Hematopoietic multipotent progenitor cell treated with erythropoietin and hydrocortisone succinate and interleukin-3 and kit ligand, for 6 days (in vitro differentiated cells): ENCODE results near the gene KANTR.
A peak's percentile ranks its signal among the peaks of the same experiment; 100 is the strongest.

Experiments used
- DNase-seq: peaks from one replicate; pipeline ENCODE4 v3.0.0-alpha.2; 2015

Gene KANTR, protein sequence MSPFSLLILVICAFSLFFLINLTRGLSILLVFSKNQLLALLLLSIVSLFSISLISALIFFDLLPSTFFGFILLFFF

DNA sequence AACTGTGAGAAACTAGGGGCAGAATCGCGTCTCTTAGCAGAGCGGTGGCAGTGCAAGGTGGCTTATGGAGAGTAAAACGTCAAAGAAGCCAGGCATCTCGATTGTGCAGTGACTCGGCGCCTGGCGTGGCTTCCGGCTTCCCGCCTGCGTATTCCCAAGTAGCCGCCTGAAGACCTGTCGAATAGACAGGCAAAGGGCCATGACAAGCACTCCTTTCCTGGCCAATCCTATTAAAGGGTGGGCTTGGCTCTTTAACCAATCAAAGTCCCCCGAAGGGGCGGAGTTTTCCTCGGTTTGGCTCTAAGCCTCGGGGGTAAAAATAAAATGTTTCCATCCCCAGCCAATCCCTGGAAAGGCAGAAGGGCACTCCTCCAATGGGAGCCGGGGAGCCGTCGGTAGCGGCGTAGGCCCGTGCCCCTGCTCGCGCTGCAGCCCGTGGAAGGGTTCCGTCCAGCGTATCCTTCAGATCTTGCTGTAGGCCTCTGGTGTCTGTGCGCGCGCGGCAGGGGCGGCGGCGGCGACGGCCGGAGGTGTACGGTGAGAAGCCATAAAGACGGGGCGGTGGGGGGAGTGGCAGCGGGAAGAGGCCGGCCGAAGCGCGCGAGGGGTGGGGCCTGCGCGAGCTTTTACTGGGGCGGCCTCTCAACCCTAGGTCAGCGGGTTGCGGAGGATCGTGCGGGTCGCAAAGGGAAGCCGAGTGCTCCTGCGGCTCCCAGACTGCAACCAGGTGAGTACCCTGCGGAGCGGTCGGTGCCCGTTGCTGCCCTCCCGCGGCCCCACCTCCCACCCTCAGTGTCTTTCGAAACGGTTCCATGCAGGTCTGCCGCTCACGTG, at the start of gene KANTR:
TSS of gene KANTR (plus strand) at position 395 of the 834 bp plus-strand sequence. CDS start 30,131 bp downstream, outside the sequence.
- DNase-seq, result peak; percentile 96

DNA sequence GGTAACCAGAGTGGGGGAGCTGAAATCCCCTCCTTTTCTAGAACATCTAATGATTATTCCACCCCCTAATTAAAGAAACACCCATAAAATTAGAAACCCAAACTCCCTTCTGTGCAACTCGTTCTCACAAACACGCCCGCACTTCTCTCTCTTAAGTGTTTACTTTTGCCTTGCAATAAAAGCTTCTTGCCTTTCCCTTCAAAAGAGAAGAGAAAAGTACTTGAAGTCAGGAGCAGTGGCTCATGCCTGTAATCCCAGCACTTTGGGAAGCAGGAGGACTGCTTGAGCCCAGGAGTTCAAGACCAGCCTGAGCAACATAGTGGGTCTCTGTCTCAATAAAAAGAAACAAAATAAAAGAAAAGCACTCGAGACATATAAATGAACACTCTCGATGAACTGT, 48.9 kb upstream of the KANTR start:
- DNase-seq, result no peak

DNA sequence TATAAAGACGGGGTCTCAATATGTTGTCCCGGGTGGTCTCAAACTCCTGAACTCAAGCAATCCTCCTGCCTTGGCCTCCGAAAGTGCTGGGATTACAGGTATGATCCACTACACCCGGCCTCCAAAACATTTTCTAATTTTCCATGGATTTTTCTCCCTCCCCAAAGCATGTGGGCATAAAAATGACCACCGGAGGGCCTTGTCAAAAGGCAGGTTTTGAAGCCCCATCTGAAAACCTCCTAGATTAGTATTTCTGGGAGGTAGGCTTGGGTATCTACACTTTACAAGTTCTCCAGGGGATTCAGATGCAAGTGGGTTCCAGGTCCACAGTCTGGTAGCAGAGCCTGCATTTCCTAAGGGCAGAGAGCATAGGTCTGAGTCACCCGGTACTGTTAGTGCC, 46.7 kb upstream of the KANTR start:
- DNase-seq, result peak; percentile 18

DNA sequence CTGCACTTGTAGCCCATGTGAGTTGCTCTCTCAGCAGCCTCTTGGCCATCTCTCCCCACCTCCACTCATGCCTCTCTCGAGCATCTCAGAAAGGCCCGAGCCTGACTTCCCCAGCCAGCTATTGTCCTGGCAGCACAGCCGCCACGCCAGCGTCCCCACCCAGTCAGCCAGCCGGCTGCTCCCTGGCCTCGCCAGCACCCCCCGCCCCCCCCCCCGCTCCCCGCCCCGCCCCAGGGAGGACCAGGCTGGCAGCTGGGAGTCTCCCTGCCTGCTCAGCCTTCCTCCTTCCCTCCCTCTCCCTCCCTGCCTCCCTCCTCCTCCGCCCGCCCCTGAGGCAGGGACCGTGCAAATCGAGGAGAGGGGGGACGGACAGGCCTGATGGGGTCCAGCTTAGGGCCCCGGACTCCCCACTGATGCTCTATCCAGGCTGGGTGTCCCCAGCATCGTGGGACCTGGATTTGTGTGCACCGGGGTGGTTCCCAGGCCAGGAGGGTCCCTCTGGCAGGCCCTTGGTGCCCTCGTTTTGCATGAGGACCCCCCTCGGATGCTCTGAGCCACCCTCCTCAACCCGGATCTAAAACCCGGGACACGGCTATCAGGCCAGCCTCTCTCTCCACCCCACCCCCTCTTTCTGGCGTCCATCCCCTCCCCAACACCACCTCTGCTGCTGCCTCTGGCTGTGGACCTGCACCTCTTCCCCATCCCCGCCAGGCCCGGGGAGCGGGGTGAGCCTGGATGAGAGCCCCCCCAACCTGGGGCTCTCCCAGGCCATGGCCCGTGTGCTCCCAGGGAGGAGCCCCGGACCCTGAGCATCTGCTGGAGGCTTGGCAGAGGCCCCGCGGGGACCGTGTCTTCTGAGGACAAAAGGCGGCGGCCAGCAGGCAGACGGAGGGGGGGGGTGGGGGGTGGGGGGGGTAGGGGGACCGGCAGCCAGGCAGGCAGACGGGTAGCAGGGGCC, 45.5 kb upstream of the KANTR start, which contains the start of gene GPR173:
TSS of gene GPR173 (plus strand) at position 621 of the 958 bp plus-strand sequence. CDS start 27,833 bp downstream, outside the sequence.
- no peak for DNase-seq

DNA sequence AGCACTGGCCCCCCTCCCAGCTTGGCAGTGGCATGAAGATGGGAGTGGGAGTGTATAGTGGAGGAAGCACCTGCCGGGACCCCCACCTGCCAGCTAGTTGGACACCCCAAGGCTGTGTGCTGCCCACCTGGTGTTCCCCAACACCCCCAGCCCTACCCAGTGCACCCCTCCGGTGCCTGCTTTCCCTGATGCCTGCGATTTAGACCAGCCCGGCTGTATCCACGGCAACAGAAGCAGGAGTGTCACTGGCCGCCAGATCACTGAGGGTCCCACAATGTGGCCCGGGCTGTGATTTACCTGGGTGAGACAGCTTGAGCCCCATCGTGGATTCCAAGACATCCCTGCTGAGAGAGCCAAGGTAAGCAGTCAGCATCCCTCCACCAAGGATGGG, 44.8 kb upstream of the KANTR start:
- no peak for DNase-seq

DNA sequence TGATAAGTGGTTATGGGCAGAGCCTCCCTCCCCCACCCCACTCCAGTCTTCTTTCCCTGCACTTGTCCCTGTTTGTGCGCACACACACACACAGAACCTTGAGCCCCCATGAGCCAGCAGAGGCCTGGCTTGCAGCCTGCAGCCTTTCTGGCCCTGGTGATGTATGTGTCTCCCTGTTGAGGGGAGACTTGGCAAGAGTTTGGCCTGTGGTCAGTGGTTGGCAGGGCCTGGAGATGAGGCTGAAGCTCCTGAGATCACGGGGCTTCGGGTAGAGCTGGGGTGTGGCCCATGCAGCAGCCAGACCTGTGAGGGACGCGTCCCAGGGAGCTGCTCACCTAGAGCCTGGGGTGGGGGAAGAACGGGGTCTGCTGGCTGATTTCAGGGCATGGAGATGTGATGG, 43.1 kb upstream of the KANTR start:
- DNase-seq, result no peak

DNA sequence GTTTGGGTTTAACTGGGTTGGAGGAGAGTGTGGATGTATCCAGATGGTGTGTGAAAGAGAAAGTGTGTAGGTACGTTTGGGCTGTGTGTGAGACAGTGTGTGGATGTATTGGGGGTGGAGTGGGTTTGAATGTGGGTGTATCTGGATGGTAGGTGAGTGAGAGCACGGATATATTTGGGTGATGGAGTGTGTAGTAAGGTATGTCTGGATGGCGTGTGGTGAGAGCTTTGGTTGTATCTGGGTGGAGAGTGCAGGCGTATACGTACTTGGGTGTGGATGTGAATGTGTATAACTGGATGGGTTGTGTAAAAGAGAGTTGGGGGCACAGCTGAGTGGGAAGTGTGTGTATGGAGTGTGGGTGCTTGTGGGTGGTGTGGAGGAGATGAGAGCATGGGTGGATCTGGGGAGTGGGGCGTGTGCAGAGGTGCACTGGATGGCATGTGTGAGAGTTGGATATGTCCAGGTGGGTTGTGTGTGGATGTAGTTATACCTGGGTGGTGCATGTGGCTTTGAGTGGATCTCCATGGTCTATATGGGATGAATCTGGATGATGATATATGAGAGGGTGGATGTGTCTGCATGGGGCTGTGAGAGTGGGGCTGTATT, 38.6 kb upstream of the KANTR start:
- DNase-seq, result no peak

DNA sequence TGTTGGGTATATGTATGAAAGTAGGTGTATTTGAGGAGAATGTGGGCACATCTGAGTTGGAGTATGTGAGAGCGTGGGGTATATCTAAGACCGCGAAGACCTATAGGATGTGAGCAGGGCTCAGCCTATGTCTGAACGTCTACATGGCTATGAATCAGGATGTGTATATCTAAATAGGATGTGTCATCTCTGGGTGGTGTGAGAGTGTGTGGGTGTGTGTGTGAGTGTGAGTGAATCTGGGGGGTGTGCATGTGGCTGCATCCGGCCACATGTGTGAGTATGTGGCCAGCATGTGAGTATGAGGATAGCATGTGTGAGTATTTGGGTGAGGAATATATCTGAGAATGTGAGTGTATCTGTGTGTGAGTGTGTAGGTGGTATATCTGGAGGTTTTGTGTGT, 37.6 kb upstream of the KANTR start:
- no peak for DNase-seq

DNA sequence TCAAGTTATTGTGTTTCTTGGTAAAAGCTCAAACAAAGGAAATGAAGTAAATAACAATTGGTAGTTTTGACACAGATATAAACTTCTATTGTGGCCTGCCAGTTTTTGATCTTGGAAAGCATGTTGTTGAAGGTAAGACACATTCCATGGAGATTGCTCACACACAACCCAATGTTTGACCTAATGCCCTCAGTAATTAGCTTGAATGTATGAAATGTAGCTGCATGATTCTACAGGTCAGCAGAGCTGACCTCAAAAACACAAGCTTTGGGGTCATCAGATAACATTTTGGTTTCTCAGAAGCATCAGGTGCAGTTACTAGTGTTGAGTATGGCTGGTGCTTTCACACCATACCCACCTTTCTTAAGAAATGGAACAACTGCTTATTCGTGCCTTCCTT, 28.8 kb upstream of the KANTR start:
- DNase-seq, result no peak

DNA sequence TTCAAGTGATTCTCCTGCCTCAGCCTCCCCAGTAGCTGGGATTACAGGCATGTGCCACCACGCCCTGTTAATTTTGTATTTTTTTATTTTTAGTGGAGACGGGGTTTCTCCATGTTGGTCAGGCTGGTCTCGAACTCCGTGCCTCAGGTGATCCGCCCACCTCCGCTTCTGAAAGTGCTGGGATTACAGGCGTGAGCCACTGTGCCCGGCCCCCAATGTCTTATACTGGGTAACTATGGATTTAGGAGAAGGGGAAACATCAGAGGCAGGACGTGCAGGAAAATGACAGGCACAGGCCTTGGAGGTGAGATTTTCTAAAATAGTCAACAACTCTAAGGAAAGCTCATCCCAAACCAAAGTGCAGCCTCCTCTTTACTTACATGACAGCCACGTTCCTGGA, 22.9 kb upstream of the KANTR start:
- DNase-seq, result no peak

DNA sequence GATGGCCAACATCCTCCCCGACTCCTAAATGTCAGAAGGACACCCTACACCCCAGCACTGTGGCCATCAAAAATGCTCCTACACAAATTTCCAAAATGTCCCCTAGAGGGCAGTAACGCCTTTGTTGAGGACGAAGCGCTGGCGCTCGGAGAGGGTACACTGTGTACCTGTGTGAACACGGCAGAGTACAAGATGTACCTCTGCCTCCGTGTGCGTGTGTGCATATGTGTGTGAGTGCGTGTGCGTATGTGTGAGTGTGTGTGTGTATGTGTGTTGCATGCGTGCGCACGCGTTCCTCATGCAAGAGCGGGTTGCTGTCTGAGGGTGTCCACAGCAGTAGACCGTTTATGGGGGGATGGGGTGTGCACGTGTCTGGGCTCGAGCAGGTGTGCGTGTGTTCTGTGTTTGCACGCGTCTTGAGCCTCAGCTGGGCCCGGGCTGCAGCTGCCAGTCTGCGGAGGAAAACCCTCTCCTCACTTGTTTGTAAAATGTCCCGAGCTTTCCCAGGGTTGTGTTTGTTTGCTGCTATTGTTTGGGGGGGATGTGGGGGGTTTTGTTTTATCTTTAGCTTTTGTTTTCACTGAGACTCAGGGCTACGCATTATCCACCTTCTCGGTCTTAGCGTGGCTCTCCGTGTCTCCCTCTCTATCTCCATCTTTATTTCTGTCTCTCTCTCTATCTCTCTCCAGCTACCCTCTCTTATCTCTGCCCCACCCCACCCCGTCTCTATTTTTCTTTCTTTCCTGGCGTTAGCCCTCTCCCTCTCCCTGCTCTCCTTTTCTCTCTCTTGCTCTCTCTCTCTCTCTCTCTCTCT, 22.1 kb upstream of the KANTR start:
- DNase-seq, result peak; percentile 81

DNA sequence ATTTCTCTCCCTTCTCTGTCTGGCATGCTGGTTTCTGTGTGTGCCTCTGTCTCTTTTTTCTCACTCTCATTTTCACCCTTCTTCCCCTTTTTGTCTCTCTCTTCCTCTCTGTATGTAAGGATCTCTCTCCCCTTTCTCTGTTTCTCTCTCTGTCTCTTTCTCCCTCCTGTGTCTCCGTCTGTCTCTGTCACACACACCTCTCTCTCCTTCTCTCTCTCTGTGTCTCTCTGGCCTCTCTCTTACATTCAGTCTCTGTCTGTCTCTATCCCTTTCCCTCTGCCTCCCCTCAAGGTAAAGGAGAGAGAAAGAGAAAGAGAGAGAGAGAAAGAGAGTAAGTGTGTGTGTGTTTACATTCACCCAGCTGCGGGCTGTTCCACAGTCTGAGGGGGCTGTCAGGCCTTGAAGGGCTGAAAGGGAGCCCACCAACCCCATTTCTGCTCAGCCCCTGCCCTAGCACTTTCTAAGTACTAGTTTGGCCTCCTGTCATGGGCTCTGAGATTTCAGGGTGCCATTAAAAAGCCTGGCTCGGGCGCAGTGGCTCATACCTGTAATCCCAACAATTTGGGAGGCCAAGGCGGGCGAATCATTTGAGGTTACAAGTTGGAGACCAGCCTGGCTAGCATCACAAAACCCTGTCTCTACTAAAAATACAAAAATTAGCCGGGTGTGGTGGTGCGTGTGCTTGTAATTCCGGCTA, 21.4 kb upstream of the KANTR start:
- DNase-seq, result no peak

DNA sequence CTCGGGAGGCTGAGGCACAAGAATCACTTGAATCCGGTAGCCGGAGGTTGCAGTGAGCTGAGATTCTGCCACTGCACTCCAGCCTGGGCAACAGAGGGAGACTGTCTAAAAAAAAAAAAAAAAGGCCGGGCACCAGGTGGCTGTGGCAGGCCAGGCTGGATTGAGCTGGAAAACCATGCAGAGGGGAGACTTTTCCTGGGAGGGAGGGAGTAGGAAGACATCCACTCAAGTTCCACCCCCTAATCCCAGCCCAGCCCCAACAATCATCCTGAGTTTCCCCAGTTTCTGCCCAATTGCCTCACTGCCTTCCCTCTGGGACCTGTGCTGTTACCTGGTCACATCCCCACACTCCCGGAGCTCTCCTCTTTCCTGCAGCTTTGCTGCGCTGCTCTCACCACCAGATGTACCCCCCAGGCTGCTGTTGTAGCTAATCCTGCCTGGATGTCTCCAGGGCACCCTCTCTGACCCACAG, 20.8 kb upstream of the KANTR start:
- DNase-seq, result no peak

DNA sequence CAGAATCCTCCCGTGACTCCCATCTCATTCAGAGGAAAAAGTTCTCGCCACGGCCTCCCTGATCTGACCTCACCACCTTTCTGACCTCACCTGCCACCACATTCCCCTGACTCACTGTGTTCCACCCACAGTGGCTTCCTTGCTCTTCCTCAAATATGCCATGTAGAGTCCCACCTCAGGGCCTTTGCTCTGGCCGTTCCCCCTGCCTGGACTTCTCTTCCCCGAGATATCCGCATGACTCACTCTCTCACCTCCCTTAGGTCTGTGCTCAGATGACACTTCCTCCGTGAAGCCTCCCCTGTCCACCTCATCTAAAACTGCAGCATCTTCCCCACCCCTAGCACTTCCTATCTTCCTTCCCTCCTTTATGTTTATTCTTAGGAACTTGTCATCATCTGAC, 18.9 kb upstream of the KANTR start:
- DNase-seq, result no peak

DNA sequence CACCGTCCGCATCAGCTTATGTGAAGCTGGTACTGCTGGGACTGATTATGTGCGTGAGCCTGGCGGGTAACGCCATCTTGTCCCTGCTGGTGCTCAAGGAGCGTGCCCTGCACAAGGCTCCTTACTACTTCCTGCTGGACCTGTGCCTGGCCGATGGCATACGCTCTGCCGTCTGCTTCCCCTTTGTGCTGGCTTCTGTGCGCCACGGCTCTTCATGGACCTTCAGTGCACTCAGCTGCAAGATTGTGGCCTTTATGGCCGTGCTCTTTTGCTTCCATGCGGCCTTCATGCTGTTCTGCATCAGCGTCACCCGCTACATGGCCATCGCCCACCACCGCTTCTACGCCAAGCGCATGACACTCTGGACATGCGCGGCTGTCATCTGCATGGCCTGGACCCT, 17.3 kb upstream of the KANTR start:
- no peak for DNase-seq

DNA sequence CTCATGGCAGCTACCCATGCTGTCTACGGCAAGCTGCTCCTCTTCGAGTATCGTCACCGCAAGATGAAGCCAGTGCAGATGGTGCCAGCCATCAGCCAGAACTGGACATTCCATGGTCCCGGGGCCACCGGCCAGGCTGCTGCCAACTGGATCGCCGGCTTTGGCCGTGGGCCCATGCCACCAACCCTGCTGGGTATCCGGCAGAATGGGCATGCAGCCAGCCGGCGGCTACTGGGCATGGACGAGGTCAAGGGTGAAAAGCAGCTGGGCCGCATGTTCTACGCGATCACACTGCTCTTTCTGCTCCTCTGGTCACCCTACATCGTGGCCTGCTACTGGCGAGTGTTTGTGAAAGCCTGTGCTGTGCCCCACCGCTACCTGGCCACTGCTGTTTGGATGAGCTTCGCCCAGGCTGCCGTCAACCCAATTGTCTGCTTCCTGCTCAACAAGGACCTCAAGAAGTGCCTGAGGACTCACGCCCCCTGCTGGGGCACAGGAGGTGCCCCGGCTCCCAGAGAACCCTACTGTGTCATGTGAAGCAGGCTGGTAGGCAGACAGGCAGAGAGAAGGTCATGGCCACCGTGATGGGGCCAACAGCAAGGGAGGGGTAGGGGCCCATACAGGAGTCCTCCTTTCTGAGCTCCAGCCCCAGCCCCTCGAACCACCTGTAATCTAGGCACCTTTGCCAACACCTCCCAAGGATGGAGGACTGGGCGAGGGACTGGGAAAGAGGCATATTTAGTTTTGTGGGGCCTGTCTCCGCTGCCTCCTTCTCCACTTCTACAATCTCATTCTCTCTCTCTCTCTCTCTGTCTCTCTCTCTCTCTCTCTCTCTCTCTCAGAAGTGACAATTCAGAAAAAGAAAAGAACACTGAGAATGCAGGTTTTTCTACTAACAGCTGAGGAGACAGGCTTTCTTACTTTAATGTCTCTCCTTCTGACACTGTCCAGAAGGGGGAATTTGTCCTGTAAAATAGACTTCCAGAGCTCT, 16.4 kb upstream of the KANTR start:
- DNase-seq, result no peak

DNA sequence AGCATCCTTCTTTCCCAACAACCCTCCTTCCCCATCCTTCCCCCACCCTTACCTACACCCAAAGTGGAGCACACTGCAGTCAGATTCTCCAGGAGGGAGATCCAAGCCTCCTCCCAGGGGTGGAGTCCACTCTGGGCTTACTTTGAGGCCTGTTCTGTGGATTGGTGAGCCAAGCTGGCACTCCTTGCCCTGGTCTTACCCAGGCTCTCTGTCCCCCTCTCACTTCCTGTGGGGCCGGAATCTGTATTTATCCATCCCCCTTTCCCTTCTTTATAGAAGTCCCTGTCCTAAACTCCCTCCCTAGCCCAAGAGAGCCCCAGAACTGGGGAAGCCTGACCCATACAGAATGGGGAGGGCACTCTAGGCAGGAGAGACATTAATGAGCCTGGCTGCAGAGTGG, 15.0 kb upstream of the KANTR start:
- no peak for DNase-seq

DNA sequence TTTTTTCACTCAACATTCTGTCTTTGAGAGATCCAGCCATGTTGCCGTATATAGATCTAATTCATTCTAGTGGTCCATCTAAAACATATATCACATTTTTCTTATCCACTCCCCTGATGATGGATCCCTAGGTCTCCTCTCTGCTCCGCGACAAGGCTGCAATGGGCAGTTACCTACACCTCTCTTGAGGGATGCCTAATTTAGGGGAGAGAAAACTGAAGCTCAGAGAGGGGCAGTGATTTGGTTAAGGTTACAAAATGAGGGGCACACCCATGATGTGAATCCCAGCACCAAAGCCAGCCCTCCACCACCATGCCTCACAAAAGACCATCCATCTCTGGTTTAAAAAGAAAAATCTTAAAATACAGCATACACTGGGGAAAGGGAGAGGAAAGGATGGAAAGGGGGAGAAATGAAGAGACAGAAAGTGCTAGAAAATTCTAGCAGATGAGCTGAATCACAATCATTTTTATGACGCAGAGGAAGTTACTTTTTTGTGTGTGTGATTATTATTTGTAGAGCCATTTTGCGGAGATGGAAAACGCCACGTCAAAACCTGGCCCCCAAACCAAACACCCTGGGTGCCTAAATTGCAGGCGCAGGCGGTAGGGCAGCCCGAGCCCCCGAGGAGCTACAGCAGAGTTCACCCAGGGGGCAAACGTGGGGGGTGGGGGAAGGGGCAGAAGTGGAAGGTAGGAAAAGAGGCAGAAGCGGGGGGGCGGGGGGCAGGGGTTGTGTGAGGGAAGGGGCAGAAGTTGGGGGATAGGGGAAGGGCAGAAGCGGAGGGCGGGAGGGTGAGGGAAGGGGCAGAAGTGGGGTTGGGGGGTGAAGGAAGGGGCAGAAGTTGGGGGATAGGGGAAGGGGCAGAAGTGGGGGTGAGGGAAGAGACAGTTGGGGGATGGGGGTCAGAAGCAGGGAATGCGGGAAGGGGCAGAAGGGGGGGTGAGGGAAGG, 13.0 kb upstream of the KANTR start:
- DNase-seq, result no peak
